ENCODE measurements around the gene KRT3. TPM values are rescaled to one million over a fixed set of nuclear protein-coding genes. Genes with fewer than 3 reads are reported as not detected.

KRT3 gene
- total and polyA plus RNA-seq, 2 donors (not counting 1 experiment from before 2014, with no cell fraction given) = not detected

DNA sequence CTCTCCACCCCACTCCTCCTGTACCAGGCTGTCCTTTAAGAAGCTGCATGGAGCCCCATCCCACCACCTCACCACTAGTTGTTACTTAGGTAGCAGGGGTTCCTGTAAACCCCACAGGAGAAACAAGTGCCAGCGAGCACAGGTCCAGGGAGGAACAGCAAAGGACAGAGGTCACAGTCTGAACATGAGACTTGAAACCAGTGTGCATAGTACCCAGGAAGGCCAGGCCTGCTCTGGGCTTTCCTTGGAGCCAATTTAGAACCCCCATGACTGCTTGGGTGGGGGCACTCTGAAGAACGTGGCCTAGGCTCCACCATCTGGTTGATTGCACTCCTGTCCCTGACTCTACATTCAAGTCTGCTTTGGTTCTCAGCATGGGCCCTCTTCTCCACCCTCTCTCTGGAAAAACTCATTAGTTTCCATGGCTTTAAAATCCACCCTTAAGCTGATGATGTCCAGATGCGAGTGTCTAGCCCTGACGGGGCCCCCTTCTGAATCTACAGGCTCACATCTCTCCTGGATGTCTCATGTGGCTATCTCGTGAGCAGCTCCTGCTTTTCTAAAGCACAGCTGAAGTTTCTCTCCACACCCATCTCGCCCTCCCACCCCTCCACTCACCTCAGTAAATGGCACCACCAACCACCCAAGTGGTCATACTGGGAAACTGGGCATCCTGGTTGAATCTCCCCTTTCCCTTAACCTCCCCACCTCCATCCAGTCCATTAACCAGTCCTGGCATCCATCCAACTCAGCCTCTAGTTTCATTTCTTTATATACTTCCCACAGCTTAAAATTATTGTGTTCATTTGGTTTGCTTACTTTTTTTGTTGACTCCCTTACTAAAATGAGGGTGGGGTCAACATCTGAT, 8.4 kb downstream of the KRT3 start:
- H3K9me3 ChIP-seq (ENCODE audit: control extremely low read depth in 1 of 3, control insufficient read depth in 2 of 3, insufficient read depth in 1 of 3, low read length in 2 of 3) = peaks cover 0 to 5% (median 0%) of the 10 kb centered on the region in 3 donors
- Mint-ChIP-seq H3K27me3 (peaks cover 48% of the 10 kb centered on the region), H3K4me1 (no peaks in the 10 kb centered on the region), H3K4me3 (no peak overlapping the region), H3K27ac (no peak overlapping the region), H3K9me3 (ENCODE audit: insufficient read depth) (peaks cover 2% of the 10 kb centered on the region)
- no peak overlapping the region for H3K4me3 ChIP-seq (ENCODE audit: control extremely low read depth in 1 of 5, extremely low read depth in 1 of 5, insufficient read depth in 1 of 5, low read depth in 2 of 5, low read length in 4 of 5)
- ATAC-seq (ENCODE audit: low read depth) = no peak
- H3K9ac ChIP-seq (ENCODE audit: low read length) = no peak overlapping the region
- H3K36me3 ChIP-seq (replicated peaks in 1 of 2; ENCODE audit: control extremely low read depth in 1 of 2, control insufficient read depth in 1 of 2, extremely low read depth in 1 of 2, insufficient read depth in 2 of 2, low read length in 1 of 2) = no peaks in the 10 kb centered on the region
- no peaks in the 10 kb centered on the region for H3K4me1 ChIP-seq (ENCODE audit: control insufficient read depth in 2 of 2, insufficient read depth in 2 of 2, low read length in 2 of 2)
- no peaks in the 10 kb centered on the region for H4K20me1 ChIP-seq (ENCODE audit: control insufficient read depth, insufficient read depth, low read length, poor library complexity, severe bottlenecking)
- 78% methylated on average over 6 of the region's 6 CpGs for WGBS (ENCODE audit: insufficient coverage)
- H3K79me2 ChIP-seq (ENCODE audit: control insufficient read depth, insufficient read depth, low read length) = no peaks in the 10 kb centered on the region
- ChIA-PET CTCF (no interaction called here), POLR2A (no interaction called here)
- no peak overlapping the region for H3K27ac ChIP-seq (ENCODE audit: low read length in 2 of 2)
- no peak overlapping the region for H2AFZ ChIP-seq (ENCODE audit: insufficient read depth, low read depth, low read length, poor library complexity, severe bottlenecking)
- H3K4me2 ChIP-seq (replicated peaks; ENCODE audit: low read depth, low read length, poor library complexity, severe bottlenecking) = no peak overlapping the region
- no peak for DNase-seq
- intact Hi-C loops (cut with micrococcal nuclease) = no loop called here
- TF ChIP-seq, protein P1, sequence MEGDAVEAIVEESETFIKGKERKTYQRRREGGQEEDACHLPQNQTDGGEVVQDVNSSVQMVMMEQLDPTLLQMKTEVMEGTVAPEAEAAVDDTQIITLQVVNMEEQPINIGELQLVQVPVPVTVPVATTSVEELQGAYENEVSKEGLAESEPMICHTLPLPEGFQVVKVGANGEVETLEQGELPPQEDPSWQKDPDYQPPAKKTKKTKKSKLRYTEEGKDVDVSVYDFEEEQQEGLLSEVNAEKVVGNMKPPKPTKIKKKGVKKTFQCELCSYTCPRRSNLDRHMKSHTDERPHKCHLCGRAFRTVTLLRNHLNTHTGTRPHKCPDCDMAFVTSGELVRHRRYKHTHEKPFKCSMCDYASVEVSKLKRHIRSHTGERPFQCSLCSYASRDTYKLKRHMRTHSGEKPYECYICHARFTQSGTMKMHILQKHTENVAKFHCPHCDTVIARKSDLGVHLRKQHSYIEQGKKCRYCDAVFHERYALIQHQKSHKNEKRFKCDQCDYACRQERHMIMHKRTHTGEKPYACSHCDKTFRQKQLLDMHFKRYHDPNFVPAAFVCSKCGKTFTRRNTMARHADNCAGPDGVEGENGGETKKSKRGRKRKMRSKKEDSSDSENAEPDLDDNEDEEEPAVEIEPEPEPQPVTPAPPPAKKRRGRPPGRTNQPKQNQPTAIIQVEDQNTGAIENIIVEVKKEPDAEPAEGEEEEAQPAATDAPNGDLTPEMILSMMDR (IDR thresholded peaks at IDR 0.05) = no peak
- TF ChIP-seq EZH2 (IDR thresholded peaks at IDR 0.05; ENCODE audit: borderline replicate concordance, insufficient read depth, low read depth, low read length, poor library complexity, severe bottlenecking) = no peak
- H3K27me3 ChIP-seq (replicated peaks in 1 of 4; ENCODE audit: control extremely low read depth in 1 of 4, control insufficient read depth in 3 of 4, insufficient read depth in 4 of 4, low read length in 3 of 4) = peaks cover 0 to 13% (median 5%) of the 10 kb centered on the region in 4 experiments

DNA sequence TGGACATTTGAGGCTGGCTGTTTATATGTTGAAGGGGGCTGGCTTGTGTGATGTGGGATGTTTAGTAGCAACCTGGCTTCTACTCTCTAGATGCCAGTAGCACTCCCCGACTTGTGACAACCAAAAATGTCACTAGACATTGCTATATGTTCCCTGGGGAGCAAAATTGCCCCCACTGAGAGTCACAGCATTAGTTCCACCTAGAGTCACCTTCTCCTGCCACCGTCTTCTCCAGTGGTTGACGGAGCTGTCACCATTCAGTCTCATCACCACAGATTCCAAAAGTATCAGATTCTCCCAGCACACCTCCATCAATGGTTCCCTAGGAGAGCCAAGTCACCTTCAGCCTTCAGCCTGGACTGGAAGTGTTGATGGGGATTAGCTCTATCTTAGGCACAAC, 11.0 kb downstream of the KRT3 start:
- H3K79me2 ChIP-seq (ENCODE audit: control insufficient read depth, insufficient read depth, low read length) = no peaks in the 10 kb centered on the region
- peaks cover 0 to 2% (median 0%) of the 10 kb centered on the region in 3 donors for H3K9me3 ChIP-seq (ENCODE audit: control extremely low read depth in 1 of 3, control insufficient read depth in 2 of 3, insufficient read depth in 1 of 3, low read length in 2 of 3)
- no peaks in the 10 kb centered on the region for H3K4me1 ChIP-seq (ENCODE audit: control insufficient read depth in 2 of 2, insufficient read depth in 2 of 2, low read length in 2 of 2)
- intact Hi-C loops (cut with micrococcal nuclease) = no loop called here
- H2AFZ ChIP-seq (ENCODE audit: insufficient read depth, low read depth, low read length, poor library complexity, severe bottlenecking) = no peak overlapping the region
- no peak overlapping the region for H3K27ac ChIP-seq (ENCODE audit: low read length in 2 of 2)
- CTCF ChIA-PET = no interaction called here
- no peak overlapping the region for H3K27ac Mint-ChIP-seq
- H4K20me1 ChIP-seq (ENCODE audit: control insufficient read depth, insufficient read depth, low read length, poor library complexity, severe bottlenecking) = no peaks in the 10 kb centered on the region
- POLR2A ChIA-PET = no interaction called here
- 81% methylated on average over 3 of the region's 3 CpGs for WGBS (ENCODE audit: insufficient coverage)
- TF ChIP-seq, protein P1 (IDR thresholded peaks at IDR 0.05) = no peak
- no peak for TF ChIP-seq EZH2 (IDR thresholded peaks at IDR 0.05; ENCODE audit: borderline replicate concordance, insufficient read depth, low read depth, low read length, poor library complexity, severe bottlenecking)
- ATAC-seq (ENCODE audit: low read depth) (no peak), DNase-seq (no peak)
- no peaks in the 10 kb centered on the region for H3K36me3 ChIP-seq (replicated peaks in 1 of 2; ENCODE audit: control extremely low read depth in 1 of 2, control insufficient read depth in 1 of 2, extremely low read depth in 1 of 2, insufficient read depth in 2 of 2, low read length in 1 of 2)
- no peaks in the 10 kb centered on the region for H3K4me1 Mint-ChIP-seq
- H3K27me3 ChIP-seq (replicated peaks in 1 of 4; ENCODE audit: control extremely low read depth in 1 of 4, control insufficient read depth in 3 of 4, insufficient read depth in 4 of 4, low read length in 3 of 4) = peaks cover 0 to 6% (median 3%) of the 10 kb centered on the region in 4 experiments
- peaks cover 41% of the 10 kb centered on the region for H3K27me3 Mint-ChIP-seq
- H3K4me3 ChIP-seq (ENCODE audit: control extremely low read depth in 1 of 5, extremely low read depth in 1 of 5, insufficient read depth in 1 of 5, low read depth in 2 of 5, low read length in 4 of 5) = no peak overlapping the region
- H3K4me3 Mint-ChIP-seq = no peak overlapping the region
- H3K4me2 ChIP-seq (replicated peaks; ENCODE audit: low read depth, low read length, poor library complexity, severe bottlenecking) = no peak overlapping the region
- peaks cover 2% of the 10 kb centered on the region for H3K9me3 Mint-ChIP-seq (ENCODE audit: insufficient read depth)
- no peak overlapping the region for H3K9ac ChIP-seq (ENCODE audit: low read length)
